SIG-M5 (cell line): ENCODE data around the gene CCDC51.
"Not testable (repeated sequence)": the region's sequence is repeated elsewhere in the genome, so short reads cannot be mapped to it uniquely, and the experiment has no call there.

Source experiments
- DNase-seq: peaks from one replicate; lab custom pipeline; 2025; lab: John Stamatoyannopoulos, UW

Gene CCDC51

GRCh38 chr3:48405971-48406370, 33.9 kb downstream of the CCDC51 start:
- DNase-seq, result no peak

GRCh38 chr3:48405343-48405881, 34.5 kb downstream of the CCDC51 start:
- no peak for DNase-seq

GRCh38 chr3:48404440-48405342, 35.2 kb downstream of the CCDC51 start:
- no peak for DNase-seq

GRCh38 chr3:48403533-48404439, 36.1 kb downstream of the CCDC51 start:
- no peak for DNase-seq

- DNase-seq, result no peak
Observed at GRCh38 chr3:48402907-48403306, 37.0 kb downstream of the CCDC51 start.

GRCh38 chr3:48402281-48402732, 37.6 kb downstream of the CCDC51 start:
- no peak for DNase-seq

- DNase-seq, result not testable (repeated sequence)
Observed at GRCh38 chr3:48401434-48401901, 38.5 kb downstream of the CCDC51 start.

- DNase-seq, result no peak
Observed at GRCh38 chr3:48400824-48401433, 39.0 kb downstream of the CCDC51 start.

- DNase-seq, result no peak
Observed at GRCh38 chr3:48399387-48400172, 40.3 kb downstream of the CCDC51 start.

- no peak for DNase-seq
Observed at GRCh38 chr3:48398701-48399386, 41.1 kb downstream of the CCDC51 start.

- no peak for DNase-seq
Observed at GRCh38 chr3:48397767-48398681, 41.9 kb downstream of the CCDC51 start.

GRCh38 chr3:48395714-48396113, 44.2 kb downstream of the CCDC51 start:
- no peak for DNase-seq

GRCh38 chr3:48394391-48394790, 45.5 kb downstream of the CCDC51 start:
- no peak for DNase-seq

GRCh38 chr3:48388966-48389365, 51.0 kb downstream of the CCDC51 start:
- DNase-seq, result no peak

GRCh38 chr3:48387634-48388033, 52.3 kb downstream of the CCDC51 start:
- DNase-seq, result no peak
